NK-92 (cell line): ENCODE measurements around the gene STUB1.

Experiments
- DNase-seq: peaks from one replicate; lab custom pipeline; 2025; ENCODE audit not compliant: unreplicated experiment; lab: John Stamatoyannopoulos, UW

STUB1 gene

DNA sequence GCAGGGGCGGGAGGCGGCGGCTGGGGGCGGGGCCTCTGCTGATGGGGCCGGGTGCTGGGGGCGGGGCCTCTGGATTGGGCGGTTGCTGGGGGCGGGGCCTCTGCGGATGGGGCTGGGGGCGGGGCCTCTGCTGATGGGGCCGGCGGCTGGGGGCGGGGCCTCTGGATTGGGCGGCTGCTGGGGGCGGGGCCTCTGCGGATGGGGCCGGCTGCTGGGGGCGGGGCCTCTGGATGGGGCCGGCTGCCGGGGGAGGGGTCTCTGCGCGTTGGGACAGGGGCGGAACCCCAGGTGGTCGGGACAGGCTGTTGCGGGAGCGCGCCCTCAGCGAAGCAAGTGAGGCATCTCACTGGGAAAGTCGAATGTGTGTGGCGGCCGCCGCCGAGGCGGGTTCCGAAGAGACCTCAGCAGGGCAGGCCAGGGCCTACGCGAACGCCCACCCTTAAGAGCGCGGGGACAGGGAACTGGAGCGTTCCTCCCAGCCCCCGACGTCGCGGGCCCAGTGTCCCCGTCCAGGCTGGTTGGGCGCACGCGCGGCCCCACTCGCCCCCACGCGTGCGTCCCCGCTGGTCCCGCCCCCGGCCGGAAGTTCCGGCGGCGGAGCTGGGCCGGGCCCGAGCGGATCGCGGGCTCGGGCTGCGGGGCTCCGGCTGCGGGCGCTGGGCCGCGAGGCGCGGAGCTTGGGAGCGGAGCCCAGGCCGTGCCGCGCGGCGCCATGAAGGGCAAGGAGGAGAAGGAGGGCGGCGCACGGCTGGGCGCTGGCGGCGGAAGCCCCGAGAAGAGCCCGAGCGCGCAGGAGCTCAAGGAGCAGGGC, at the start of gene STUB1:
Gene STUB1 (plus strand): TSS at position 597 of the 811 bp plus-strand sequence. CDS start 116 bp downstream, at position 713.
- DNase-seq = peak; percentile 35

DNA sequence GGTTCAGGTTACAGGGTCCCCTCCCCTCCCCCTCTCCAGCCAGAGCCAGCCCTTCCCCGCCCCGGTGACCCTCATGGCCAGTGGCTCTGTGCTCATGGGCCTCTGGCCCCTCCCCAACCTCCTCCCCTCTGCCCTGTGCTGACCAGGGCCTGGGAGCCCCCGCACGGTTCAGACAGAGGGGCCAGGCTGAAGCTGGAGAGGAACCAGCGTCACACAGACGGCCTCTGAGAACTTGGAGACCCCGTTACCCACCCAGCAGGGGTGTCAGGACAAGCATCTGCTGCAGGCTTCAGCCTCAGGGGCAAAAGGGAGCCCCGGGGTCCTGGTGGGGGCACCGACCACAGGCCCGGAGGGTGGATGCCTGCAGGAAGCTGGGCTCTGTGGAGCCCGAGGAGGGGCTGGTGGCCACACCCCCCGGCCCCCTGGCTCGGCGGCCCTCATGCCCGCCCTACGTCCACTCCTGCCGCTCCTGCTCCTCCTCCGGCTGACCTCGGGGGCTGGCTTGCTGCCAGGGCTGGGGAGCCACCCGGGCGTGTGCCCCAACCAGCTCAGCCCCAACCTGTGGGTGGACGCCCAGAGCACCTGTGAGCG, 49.3 kb upstream of the STUB1 start, which contains the start of gene WFIKKN1:
Gene WFIKKN1 (plus strand): TSS at position 171 of the 591 bp plus-strand sequence. CDS start 269 bp downstream, at position 440.
- no peak for DNase-seq

DNA sequence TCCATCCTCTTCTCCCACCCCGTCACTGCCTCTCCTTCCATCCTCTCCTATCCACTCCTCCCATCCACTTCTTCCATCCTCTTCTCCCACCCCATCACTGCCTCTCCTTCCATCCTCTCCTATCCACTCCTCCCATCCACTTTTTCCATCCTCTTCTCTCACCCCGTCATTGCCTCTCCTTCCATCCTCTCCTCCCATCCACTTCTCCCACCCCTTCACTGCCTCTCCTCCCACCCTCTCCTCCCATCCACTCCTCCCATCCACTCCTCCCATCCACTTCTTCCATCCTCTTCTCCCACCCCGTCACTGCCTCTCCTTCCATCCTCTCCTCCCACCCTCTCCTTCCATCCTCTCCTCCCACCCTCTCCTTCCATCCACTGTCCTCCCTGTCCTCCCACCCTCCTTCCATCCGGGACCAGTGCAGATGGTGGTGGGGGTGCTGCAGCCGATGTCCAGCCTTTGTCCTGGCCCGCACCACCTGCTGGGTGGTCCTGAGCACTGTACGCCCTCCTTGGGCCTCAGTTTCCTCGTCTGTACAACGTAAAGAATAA, 48.3 kb upstream of the STUB1 start:
- DNase-seq = no peak

DNA sequence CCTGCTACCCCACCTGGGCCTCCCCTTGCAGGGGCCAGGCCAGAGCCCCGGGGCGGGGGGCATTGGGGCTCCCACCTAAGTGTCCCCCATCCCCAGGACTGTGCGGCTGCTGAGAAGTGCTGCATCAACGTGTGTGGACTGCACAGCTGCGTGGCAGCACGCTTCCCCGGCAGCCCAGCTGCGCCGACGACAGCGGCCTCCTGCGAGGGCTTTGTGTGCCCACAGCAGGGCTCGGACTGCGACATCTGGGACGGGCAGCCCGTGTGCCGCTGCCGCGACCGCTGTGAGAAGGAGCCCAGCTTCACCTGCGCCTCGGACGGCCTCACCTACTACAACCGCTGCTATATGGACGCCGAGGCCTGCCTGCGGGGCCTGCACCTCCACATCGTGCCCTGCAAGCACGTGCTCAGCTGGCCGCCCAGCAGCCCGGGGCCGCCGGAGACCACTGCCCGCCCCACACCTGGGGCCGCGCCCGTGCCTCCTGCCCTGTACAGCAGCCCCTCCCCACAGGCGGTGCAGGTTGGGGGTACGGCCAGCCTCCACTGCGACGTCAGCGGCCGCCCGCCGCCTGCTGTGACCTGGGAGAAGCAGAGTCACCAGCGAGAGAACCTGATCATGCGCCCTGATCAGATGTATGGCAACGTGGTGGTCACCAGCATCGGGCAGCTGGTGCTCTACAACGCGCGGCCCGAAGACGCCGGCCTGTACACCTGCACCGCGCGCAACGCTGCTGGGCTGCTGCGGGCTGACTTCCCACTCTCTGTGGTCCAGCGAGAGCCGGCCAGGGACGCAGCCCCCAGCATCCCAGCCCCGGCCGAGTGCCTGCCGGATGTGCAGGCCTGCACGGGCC, 47.5 kb upstream of the STUB1 start:
- DNase-seq = no peak

DNA sequence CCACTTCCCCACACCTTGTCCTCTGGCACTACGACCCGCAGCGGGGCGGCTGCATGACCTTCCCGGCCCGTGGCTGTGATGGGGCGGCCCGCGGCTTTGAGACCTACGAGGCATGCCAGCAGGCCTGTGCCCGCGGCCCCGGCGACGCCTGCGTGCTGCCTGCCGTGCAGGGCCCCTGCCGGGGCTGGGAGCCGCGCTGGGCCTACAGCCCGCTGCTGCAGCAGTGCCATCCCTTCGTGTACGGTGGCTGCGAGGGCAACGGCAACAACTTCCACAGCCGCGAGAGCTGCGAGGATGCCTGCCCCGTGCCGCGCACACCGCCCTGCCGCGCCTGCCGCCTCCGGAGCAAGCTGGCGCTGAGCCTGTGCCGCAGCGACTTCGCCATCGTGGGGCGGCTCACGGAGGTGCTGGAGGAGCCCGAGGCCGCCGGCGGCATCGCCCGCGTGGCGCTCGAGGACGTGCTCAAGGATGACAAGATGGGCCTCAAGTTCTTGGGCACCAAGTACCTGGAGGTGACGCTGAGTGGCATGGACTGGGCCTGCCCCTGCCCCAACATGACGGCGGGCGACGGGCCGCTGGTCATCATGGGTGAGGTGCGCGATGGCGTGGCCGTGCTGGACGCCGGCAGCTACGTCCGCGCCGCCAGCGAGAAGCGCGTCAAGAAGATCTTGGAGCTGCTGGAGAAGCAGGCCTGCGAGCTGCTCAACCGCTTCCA, 46.7 kb upstream of the STUB1 start:
- no peak for DNase-seq

DNA sequence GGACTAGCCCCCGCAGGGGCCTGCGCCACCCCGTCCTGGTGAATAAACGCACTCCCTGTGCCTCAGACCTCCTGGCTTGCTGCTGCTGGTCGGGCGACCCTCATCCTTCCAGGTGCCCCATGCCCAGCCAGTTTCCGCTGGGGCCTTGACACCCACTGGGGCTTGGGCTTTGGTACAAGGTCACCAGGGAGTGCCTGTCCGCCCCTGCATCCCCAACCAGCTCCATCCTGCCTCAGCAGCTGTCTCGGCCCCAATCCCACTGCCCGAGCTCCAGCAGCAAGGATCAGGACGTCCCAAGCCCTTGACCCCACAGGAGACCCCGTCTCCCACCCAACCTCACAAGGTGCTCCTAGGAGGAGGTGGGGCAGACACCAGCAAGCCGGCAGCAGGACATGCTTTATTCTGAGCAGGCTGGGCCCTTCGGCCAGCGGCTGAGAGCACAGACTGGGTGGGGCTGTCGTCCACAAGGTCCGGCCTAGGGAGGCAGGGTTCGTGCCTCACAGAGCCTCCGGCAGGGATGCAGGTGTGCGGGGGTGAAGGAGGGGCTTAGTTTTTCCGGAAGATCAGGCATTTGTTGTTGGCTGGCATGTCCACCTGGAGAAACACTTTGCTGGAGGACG, 46.0 kb upstream of the STUB1 start:
- no peak for DNase-seq

DNA sequence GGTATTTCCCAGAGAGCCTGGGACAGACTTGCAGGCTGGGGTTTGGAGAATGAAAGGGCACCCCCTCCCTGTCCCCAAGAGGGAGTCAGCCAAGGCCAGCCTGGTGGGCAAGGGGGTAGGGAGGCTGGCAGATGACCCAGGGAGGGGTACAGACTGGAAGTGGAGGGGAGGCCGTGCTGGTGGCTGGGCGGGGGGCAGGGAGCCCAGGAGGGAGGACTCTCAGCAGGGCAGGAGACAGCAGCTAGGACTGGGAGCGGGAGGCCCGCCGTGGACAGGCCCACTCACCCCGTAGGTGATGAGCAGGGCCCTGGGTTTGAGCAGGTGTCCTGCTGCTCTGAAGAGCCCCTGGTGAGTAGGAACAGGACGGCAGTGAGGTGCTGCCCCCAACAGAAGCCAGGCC, 45.2 kb upstream of the STUB1 start:
- DNase-seq = no peak

DNA sequence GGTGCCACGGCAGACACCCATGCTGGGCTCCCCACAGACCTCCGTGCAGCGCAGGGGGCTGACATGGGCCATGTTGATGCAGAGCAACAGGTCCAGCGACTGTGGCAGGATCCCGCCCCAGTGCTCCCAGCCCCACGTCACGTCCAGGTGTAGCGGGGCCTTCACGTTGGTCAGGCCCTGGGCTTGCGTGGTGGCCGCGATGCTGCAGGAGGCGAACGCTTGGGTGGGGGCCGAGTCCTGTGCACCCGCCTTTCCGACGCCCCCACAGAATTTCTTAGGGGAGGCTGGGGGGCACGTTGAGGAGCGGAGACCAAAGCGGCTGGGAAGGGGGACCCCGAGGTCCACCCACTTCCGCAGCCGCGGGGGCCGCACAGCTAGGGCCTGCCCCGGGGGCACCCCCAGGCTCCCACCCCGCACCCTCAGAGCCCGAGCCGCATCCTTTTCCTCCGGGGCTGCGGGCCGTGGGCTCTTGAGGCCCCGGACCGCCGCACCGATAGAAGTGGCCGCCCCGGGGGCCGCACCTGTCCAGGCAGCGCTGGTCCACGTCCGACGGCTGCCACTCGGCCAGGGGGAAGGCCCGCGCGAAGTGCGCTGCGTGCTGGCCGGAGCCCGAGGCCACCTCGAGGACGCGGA, 44.5 kb upstream of the STUB1 start:
- DNase-seq = no peak

DNA sequence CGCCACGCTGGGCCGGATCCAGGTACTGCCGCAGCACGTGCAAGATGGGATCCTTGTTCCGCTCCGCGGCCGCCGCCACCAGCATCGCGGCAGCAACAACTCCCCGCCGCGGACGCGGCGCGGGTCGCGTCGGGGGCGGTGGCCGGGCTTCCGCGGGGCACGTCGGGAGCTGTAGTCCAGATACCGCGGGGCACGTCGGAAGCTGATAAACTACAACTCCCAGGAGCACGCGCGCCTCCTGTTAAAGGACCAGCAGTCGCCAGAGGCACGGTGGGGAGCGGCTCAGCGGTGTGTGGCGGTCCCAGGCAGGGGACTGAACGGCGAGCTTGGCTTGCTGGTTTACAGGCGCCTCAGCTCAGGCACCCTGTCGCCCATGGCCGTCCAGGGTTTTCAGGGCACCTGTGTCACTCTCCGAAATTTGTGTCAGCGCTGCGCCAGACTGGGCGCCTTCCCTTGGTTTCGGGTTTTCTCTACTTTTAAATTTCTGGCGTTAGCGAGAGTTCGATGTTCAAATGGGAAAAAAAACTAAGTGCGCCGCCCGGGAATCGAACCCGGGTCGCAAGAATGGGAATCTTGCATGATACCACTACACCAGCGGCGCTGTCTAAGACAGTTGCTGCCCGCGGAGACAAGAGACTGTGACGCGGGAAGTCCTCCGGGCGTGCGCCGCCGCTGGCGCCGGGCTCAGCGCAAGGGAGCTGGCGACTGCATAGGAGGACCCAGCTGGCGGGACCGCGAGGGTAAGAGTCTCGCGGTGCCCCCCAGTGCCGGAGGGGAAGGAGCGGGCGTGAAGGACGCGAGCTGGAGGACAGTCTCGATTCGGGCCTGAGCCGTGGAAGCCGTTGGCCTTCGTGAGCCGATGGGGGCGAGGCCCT, 43.8 kb upstream of the STUB1 start, which contains the start of gene METTL26:
Gene METTL26 (minus strand): TSS at position 100 of the 875 bp plus-strand sequence. CDS start 15 bp downstream, at position 85.
- DNase-seq = peak; percentile 47

DNA sequence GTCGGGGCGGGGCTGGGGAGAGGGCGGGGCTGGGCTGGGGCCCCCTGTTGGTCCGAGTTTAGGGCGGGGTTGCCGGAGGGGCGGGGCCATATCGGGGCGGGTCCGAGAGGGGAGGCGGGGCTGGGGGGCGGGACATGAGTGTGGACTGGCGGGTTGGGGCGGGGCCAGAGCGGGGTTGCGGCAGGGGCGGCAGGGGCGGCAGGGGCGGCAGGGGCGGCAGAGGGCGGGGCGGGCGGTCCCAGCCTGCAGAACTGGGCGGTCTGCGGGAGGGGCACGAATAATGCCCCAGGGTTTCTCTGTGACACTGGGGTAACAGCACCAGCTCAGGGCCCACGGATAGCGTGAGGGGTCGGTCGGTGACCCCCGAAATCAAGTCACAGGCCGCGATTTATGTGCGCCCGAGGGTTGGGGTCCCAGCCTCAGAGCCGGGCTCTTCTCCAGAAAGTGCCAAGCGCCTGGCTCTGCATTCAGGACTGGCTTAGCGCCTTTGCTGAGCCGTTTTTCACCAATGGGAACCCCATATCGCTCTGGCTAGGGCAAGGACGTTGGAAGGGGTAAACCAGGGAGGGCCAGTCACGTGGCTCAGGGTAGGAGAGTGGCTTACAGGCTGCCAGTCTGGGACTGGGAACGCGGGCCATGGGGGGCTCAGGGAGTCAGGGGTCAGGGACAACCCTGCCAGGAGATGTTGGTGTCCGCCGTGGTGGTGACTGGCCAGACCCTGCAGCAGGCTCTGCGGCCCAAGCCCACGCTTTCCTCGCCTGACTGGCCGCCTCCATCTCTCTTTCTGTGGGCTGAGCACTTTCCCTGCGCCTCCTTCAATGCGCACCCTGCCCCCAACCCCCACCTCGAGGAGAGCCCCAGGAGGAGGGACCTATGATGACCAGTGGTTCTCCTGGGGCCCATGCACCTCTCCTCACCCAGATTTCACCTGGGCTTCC, 42.9 kb upstream of the STUB1 start:
- DNase-seq = no peak

DNA sequence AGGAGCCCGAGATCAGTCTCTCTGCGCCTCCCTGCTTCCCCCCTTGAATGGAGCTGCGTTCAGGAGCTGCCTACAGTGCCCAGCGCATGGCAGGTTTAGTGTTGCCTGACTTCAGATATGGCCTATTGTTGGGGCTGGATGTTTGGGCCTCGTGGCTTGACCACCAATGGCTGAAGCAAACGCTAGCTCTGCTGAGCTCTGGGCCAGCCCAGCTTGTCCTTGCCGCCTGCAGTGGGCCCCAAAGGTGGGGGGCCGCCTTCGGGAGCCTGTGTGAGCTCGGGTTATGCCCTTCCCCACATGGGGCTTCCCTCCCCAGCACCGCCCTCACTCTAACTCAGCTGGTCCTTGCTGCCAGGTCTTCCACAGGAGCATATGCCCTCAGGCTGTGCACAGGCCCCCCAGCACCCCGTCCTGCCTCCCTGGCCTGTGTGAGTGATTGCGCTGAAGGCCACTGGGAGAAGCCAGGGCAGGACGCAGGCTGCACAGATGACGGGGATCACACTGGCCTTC, 42.1 kb upstream of the STUB1 start:
- DNase-seq = no peak

DNA sequence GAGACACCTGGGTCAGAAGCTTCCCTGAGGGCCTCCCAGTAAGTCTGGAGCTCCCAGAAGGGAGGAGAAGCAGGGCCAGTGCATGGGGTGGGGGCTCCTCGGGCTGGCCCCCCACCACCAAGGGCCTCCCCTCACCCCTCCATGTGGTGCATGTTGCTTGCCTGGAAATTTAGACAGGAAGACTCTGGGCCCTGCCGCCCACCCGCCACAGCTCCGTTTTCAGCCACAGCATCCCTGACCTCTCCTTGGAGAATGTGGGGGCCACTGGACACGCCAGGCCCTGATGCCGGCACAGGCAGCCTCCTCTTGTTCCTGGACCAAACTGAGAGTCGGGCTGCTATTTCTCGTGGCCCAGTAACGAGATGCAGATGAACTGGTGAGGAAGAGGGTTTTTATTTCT, 41.4 kb upstream of the STUB1 start:
- DNase-seq = no peak

DNA sequence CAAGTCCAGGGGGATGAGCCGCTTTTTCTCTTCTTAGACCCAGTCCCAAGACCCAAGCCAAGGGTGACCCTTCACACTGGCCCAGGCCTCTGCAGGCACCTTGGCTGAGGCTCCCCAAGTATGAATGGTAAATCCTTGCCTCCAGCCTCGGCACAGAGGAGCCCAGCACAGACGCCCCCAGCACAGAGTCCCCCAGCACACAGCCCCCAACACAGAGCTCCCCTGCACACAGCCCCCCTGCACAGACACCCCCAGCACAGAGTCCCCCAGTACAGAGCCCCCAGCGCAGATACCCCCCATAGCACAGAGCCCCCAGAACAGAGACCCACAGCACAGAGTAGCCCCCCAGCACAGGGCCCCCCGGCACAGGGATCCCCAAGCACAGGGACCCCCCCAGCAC, 39.6 kb upstream of the STUB1 start:
- no peak for DNase-seq

DNA sequence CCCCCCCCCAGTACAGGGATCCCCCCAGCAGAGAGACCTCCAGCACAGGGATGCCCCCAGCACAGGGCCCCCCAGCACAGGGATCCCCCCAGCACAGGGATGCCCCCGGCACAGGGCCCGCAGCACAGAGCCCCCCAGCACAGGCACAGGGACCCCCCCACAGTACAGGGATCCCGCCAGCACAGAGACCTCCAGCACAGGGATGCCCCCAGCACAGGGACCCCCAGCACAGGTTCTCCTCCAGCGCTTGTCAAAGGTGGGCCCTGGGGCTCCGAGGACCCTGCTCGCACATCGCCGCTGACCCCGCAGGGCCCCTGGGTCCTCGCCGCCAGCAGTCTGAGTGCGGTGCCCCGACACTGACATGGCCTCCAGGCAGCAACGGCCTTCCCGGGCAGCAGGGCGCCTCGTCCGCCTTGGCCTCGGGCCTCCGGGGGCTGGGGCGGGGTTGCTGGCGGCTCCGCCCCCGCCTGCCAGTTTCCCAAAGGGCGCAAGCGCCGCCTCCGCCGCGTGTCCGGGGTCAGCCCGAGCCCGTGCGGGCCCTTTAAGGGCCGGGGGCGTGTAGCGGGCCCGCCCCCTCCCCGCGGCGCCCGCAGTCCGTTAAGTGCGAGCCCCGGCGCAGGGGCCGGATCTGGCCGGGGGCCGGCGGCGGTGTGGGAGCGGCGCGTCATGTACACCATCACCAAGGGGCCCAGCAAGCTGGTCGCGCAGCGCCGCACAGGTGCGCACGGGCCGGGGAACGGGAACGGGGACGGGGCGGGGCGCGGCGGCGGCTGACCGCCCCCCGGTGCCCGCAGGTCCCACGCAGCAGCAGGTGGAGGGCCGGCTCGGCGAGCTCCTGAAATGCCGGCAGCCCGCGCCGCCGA, 38.7 kb upstream of the STUB1 start, which contains the start of gene MCRIP2:
Gene MCRIP2 (plus strand): TSS at position 503 of the 863 bp plus-strand sequence. CDS start 164 bp downstream, at position 667.
- no peak for DNase-seq

DNA sequence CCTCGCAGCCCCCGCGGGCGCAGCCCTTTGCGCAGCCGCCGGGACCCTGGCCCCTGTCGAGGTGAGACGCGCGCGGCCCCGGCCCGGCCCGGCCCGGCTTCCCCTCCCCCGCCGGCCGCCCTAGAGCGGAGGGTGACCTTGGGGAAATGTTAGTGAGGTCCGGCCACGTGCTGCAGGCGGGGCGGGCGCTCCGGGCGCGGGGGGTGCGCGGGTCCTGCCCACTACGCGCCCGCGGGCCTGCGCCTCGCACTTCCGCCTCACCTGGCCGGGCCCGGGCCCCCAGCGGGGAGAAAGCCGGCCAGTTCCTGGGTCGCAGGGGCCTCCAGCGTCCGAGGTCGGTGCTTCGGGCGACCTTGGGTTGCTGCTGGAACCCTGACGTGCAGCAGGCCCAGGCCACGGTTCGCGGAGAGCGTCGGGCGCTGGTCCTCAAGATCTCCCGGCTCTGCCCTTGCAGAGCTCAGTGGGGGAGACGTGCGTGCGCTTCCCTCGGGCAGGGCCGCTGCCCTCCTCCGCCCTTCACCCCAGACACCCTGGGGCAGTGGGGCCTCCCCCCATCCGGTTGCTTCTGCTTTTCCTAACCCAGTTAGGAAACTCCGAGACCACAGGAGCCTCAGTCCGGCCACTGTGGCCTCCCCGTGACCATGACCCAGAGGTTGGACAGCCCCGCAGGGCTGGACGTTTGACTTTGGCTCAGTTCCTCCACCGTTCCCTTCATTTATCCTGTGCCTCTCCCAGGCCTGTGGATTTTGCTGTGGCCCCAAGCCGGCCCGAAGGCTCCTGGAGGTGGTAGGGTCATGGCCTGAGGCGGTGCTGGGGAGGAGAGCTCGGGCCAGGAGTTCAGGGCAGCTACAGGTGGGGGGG, 37.8 kb upstream of the STUB1 start:
- no peak for DNase-seq
